PC-9 (cell line): ENCODE data around the gene JARID2.

ENCODE experiments used
- EZH2 ChIP-seq: fragments of 200-600 bp; sonication (generic); IDR thresholded peaks from 2 replicates; pipeline ENCODE4 v1.8.0; 2017; ENCODE audit warnings: antibody characterized with exemption, low read depth
- TF ChIP-seq, protein P1 (sequence below): fragments of 200-600 bp; sonication (generic); conservative IDR thresholded peaks from 2 replicates; pipeline ENCODE4 v1.6.1; 2017; ENCODE audit warnings: mixed run types, antibody characterized with exemption, mild to moderate bottlenecking, moderate library complexity

- TF ChIP-seq, protein P1, sequence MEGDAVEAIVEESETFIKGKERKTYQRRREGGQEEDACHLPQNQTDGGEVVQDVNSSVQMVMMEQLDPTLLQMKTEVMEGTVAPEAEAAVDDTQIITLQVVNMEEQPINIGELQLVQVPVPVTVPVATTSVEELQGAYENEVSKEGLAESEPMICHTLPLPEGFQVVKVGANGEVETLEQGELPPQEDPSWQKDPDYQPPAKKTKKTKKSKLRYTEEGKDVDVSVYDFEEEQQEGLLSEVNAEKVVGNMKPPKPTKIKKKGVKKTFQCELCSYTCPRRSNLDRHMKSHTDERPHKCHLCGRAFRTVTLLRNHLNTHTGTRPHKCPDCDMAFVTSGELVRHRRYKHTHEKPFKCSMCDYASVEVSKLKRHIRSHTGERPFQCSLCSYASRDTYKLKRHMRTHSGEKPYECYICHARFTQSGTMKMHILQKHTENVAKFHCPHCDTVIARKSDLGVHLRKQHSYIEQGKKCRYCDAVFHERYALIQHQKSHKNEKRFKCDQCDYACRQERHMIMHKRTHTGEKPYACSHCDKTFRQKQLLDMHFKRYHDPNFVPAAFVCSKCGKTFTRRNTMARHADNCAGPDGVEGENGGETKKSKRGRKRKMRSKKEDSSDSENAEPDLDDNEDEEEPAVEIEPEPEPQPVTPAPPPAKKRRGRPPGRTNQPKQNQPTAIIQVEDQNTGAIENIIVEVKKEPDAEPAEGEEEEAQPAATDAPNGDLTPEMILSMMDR, result no peak
- no peak for TF ChIP-seq EZH2
Measured at GRCh38 chr6:15513131-15513771, 267.4 kb downstream of the JARID2 start.
